Kidney capillary endothelial cell (primary cell): Measurements from ENCODE around the gene ECHDC3.
"Not testable (repeated sequence)": the region's sequence is repeated elsewhere in the genome, so short reads cannot be mapped to it uniquely, and the experiment has no call there.

Source experiments
- DNase-seq: peaks from one replicate; pipeline ENCODE4 v3.0.0-alpha.2; 2018; ENCODE audit warnings: low spot score

The ECHDC3 gene

DNA sequence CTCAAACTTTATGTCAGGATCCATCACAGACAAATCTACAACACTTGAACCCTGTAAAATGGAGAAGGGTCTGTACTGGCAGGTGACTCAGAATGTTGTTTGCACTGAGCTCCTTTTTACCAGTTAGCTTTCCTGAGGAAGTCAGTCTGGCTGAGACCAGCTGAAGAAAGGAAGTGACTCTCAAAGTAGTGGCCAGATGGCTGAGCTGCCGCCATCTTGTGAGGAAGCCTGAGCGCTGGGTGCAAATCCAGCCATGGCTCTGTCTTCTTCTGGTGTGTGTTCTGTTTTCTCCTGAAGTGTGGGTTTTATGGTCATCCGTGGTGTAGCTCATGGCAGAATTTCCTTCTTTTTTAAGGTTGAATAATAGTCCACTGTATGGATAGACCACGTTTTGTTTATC, 25.5 kb upstream of the ECHDC3 start:
- DNase-seq = peak; percentile 5

DNA sequence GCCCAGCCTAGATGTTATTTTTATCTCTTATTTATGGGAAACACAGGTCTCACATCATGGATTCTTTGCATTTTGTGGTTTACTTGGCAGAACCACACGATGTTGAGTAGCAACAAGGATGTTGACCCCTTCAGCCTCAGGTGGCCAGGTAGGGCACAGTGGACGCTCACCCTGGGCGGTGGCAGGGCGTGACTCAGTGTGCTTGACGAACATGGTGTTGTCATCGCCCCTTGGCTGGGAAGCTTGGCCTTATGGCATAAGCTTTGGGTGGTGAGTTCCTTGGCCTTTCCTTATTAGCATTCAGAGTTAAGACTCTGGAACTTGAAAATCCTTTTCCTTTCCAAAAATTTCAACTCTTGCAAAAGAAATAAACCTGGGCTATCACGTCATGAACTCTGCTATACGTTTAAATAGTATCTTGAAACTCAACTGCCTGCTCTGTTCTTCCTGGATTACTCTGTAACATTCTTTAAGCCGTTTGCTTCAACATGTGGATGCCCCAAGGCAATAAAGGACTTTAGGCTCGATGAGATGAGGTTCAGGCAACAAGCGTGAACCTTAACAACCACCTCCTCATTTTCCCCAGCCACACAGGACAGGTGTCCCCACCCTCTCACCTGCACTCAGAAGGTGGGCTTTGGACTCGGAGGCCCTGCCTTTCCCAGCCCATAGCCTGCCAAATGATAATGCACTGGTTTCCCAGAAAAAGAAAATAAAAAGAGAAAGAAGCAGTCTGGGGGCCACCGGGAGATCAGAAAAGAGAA, 22.5 kb upstream of the ECHDC3 start:
- DNase-seq = no peak

DNA sequence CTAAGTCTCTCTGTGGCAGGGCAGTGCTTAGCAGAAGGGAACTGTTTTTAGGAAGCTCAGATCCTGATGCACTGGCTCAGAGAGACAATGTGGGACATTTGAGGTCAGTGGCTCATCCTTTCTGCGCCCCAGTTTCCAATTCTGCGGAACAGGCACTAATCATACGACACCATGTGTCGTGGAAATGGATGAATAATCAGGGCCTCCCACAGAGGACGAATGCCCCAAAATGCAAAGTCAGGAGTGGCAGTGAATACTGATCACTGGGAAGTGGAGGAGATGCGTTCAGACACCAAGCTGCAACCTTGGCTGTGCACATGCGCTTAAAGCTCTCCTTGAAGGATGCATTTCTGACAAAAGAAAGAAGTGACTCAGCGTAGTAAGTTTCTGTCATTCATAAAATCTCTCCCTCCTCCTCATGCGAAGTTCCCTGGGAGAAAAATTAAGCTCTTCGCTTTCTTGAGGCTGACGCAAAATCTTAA, 21.9 kb upstream of the ECHDC3 start:
- DNase-seq = no peak

DNA sequence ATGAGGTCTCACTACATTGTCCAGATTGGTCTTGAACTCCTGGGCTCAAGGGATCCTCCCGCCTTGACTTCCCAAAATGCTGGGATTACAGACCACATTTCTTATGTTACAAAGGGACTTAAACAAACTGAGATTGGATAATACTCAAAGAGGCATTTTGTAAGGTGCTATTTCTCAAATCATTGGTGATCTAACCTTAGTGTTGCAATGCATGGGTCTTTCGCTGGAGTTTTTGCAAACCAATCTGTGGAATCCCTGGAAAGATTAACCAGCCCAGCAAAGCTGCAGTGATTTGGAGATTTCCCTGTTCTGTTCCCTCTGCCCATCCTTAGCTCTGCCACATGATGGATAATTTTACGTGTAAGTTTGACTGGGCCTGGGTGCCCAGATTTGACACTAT, 20.4 kb upstream of the ECHDC3 start:
- no peak for DNase-seq

DNA sequence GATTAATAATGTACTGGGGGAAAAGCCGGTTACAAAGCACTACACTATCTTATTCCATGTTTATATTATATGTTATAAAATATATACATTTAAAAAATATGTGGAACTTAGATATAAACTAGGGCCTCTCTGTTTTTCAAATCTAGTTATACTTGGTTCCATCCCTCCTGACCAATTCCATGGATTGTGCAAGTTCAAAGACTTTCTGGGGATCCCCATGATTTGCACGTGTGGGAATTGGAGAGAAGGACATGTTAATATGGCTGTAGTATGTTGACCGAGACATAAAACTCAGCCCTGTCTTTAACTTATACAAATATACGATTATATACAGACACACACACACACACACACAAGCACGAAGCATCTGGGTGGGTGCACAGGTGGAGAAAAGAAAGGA, 18.8 kb upstream of the ECHDC3 start:
- DNase-seq = no peak

DNA sequence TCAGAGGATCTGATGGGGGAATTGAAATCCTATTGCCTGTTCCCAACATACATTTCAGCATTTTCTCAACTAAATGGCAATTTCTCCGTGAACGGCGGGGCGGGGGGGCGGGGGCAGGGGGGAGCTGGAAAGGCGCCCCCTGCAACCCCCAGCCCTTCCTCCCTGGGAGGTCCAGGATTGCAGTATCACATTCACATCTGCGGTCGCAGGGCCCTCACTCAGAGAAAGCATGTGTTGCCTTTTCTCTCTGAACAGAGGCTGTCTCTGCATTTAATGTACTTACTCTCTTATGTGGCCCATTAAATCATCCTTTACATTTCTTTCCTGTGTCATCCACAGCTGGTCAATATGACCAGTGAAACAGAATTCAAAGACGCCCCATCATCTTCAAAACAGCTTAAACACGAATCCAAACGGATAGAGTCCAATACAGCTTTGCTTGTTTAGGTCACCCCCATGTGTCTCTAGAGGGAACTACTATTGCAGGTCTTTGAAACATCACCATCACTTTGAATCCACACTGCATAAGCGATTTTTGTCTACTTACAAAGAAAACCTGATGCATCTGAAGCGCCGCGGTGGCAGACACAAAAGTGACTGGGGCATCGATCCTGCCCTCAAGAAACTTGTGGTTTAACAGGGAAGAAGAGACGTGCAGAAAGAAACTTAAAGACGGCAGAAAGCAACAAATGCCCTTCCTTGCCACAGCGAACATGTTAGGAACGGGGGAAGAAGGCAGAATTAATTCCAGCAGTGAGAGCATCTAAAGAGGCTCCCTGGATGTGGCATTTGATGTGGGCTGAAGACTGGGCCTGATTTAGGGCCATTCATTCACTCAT, 17.0 kb upstream of the ECHDC3 start:
- peak; percentile 67 for DNase-seq

DNA sequence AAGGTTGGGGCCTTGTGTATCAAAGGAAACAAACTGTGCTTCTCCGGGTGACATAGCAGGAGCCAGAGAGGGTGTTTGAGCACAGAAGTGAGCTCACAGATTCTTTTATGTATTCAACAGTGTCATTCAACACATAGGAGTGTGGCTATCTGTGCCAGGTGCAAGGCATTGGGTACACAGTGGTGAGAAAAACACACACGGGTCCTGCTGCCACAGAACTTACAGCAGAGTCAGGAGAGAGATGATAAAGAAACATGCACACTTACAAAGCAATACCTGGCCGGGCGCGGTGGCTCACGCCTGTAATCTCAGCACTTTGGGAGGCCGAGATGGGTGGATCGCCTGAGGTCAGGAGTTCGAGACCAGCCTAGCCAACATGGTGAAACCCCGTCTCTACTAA, 16.3 kb upstream of the ECHDC3 start:
- no peak for DNase-seq

DNA sequence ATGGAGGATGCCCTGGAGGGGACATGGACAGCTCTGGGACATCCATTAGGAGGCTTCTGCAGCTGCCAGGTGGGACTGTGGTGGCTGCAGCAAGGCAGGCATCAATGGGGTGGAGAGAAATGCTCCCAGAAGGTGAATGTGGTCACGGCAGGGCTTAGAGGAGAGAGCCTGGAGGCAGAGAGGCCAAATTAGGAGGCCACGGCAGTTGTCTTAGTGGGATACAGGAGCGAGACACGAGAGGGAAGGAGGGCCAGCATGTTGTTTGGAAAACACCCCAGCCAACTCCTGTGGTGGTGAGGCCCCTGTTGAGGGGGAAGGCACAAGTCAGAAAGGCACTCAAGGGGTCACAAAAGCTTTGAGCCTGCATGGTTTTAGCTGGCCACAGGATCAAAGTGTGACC, 14.6 kb upstream of the ECHDC3 start:
- DNase-seq = no peak

DNA sequence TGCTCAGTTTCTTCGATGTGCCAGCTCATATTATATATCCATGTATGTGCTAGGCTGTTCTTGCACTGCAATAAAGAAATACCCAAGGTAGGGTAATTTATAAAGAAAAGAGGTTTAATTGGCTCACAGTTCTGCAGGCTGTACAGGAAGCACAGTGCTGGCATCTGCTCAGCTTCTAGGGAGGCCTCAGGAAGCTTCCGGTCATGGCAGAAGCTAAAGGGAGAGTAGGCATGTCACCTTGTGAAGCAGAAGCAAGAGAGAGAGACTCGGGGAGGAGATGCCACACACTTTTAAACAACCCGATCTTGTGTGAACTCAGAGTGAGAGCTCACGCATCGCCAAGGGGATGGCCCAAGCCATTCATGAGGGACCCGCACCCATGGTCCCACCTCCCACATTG, 13.8 kb upstream of the ECHDC3 start:
- no peak for DNase-seq

DNA sequence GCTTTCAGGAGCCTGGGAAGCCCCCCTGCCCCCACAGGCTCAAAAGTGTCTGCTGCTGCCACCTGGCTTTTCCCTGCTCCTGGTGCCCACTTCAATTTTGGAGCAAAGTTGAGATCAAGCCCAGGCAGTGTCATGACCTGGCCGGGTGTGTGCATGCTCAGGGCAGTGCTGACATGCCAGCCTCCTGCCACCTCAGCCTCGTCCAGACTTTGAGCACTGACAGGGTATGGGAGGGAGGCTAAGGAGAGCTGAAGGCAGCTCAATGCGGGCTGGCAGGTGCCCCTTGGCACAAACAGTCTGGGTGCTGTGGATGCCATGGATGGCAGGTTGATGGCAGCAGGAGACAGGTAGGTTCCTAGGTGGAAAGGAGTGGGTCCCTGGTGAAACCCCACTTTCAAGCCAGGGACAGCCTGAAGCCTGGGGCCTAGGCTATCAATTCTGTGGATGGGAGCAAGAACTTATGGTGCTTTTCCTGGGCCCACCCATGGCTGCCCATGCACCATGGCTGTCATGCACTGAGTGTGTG, 12.3 kb upstream of the ECHDC3 start:
- no peak for DNase-seq

DNA sequence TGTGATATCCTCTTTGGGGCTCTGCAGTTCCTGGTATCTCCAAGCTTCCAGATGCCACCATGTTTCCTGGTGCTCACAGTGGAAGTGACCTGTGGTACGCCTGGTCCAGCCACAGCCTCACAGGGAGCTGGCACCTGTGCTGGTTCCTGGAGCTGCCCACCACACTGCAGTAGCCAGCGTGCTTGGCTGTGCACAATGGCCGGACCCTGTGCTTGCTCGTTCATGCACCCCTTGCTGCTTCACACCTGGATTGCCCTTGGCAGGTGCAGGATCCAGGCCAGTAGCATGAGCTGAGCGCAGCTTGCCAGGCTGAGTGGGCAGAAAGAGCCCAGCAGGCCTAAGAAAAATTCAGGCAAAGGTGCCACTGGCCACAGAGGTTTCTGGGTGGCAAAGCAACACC, 11.4 kb upstream of the ECHDC3 start:
- no peak for DNase-seq

DNA sequence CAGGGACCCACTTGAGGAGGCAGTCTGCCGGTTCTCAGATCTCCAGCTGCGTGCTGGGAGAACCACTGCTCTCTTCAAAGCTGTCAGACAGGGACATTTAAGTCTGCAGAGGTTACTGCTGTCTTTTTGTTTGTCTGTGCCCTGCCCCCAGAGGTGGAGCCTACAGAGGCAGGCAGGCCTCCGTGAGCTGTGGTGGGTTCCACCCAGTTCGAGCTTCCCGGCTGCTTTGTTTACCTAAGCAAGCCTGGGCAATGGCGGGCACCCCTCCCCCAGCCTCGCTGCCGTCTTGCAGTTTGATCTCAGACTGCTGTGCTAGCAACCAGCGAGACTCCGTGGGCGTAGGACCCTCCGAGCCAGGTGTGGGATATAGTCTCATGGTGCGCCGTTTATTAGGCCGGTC, 5.4 kb upstream of the ECHDC3 start:
- DNase-seq = not testable (repeated sequence)

DNA sequence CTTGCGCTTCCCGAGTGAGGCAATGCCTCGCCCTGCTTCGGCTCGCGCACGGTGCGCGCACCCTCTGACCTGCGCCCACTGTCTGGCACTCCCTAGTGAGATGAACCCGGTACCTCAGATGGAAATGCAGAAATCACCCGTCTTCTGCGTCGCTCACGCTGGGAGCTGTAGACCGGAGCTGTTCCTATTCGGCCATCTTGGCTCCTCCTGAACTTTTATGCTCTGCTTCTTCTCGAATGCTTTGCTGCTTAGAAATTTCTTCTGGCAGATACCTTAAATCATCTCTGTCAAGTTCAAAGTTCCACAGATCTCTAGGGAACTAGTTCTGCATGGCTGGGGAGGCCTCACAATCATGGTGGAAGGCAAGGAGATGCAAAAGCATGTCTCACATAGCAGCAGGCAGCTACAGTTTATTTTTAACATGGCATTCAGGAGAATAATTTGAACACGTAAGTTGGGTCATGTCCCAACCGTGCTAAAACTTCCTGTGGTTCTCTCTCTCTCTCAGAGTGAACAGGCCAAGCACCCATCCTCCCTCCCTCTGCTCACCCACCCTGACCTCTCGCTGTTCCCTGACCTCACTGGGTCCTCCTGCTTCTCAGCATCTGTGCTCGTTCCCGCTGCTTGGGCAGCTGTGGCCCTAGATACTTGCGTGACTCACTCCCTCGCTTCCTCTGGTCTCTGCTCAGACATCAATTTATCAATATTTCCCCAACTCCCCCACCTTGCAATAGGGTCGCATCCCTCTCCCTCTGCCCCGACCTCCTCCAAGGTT, 4.7 kb upstream of the ECHDC3 start:
- not testable (repeated sequence) for DNase-seq

DNA sequence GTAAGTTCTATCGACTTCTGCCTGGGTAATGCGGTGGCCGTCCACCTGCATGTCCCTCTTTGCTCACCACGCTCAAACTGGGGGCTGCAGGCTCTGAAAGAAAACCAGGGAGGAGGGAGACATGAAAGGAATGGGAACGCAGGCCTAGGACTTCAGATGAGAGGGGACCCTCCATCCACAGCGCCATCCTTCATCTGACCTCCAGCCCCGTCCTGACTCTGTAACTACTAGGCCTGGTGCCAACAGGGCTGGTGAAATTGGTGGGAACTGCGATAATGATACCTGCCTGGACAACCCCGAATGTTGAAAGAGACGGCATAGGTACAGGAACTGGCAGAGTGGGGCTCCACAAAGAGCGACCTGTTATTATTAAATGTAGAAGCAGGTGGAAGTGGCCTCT, 1.3 kb upstream of the ECHDC3 start:
- no peak for DNase-seq

DNA sequence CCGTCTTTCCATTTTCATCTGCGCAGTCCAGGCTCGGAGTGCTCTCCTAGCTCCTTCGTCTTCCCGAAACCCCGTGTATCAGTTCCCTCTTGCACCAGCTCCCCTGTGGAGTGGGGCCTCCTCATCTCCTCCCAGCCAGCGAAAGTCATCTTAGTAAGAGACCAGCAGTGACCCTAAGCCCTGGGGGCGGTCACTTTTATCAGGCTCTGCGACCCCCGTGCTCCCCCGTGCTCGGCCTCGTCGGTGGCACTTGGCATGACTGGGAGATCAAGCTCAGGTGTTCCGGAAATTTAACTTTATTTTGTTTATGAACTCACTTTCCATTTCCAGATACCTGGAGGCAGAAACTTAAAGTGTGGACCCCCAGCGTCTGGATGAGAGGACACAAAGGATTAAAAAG, 574 bp upstream of the ECHDC3 start:
- no peak for DNase-seq

DNA sequence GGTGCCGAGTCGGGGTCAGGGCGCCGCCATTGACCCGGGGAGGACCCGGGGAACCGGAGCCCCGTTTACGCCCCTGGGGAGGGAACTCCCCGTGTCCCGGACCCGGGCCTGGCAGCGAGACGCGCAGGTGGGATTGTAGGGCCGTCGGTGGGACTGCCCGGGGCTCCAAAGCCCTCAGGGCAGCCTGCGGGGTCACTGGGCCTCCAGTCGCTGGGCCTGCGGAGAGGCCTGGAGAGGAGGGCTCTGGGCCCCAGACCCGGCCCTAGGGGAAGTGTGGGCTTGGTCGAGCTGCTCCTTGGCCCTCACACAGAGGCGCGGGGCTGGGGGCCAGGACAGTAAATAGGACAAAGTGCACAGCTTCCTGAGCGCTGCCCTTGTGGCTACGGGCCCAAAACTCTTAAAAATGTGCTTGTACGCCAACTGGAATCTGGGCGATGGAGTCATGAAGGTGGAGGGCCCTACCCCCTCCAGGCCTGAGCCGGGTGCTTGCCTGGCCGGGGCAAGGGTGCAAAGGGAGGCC, 657 bp downstream of the ECHDC3 start:
- no peak for DNase-seq

DNA sequence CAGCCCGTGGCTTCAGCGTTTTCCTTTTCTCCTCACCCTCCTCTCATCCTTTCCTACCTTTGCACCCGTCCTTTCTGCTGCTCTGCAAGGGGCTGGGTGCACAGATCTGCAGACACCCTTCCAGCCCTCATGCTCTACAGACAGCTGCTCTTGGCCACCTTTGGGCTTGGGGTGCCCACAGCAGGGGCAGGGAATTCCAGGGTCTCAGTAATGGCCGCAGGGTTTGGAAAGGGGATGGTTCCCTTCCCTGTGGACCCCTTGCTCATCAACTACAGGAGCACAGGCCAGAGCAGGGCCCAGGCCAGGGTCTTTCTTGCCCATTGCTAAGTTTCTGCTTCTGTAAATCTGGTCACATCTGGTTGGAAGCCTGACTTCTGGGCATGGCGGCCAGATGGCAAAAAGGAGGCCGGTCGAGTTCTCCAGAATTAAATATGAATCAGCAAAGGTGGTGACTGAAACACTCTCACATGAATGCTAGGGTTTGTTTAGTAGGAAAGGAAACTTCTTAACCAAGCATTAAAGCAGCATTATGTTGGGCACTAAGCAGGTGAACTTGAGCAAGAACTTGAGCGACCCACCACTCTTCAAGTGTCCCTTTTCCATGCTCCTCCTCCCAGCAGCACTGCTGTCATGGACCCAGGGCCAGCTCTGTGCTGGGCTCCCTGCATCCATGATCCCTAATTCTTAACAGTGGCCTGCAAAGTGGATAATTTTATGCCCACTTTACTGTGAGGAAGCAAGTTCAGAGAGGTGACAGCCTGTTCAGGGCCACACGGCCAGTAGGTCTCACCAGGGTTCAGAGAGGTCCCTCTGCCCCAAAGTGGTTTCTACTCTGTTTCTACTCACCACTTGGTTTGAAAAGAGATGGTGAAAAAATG, 1.5 kb downstream of the ECHDC3 start:
- DNase-seq = no peak

DNA sequence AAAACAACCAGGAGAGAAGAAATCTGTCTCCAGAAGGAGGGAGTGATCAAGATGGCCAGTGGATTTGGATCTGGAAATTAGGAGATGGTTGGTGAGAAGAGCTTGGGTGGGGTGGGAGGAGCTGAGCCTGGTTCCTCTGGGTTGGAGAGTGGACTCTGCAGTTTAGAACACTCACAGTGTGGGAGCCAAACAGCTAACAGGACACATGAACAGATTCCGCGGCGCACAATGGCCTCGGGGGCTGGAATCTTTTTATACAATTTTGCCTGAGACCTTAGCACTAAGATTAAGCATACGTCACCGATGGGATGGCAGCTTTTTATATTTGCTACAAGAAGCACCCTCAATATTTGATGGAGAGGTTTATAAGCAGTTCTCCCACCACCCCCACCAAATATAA, 2.9 kb downstream of the ECHDC3 start:
- no peak for DNase-seq

DNA sequence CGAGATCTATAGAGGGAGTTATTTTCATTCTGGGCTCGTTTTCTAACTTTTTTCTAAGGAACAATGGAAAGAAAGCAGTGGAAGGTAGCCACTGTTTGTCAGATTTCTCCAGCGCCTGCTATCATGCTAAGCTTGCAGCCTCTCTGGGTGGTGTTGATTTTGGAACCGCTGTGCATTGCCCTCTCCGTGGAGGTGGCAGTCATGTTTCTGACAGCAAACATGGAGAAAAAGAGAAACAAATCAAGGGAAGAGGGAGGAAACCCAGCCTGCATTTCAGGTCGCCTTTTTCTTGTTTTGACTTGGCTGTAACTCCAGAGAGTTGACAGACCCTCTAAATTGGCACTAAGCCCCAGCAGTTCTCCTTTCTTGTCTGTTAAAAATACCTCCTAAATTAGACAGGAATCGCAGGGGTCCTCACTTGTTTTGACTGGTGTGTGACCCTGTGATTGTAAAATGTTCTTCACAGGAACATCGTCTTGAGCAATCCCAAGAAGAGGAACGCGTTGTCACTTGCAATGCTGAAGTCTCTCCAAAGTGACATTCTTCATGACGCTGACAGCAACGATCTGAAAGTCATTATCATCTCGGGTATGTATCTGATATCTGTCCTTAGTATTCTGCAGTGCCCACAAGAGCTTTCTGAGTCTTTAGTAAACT, 4.8 kb downstream of the ECHDC3 start:
- no peak for DNase-seq

DNA sequence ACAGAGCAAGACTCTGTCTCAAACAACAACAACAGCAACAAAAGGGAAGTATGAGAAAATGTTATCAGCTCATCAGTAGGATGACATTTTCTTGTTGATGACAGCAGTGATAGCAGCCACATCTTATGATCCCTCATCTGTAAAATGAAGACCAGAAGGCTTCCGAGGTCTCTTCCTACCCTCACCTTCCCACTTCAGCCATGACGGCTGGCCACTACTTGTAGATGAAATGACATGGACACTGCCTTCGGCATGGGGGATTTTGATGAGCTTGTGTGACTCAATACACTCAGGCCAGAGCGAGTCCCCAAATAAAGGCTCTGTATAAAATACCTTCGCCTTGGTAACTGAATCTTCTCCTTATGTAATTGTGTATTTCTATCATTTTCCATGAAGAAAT, 6.7 kb downstream of the ECHDC3 start:
- no peak for DNase-seq

DNA sequence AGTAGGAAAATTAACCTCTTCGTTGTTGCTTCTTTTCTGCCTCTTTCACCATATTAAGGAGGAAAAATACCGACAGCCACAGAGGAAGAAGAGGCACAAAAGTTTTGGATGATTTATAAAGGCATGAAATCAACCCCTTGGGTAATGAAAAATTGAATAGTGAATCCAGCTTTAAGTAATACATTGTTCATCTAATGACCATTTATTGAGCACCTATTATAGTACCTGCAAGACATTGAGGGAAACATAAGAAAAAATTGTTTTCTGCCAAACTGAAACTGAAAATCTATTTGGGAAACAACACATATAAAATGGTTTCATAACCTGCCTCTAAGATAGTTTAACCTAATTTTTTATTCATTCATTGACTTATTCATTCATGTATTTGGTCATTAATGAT, 8.2 kb downstream of the ECHDC3 start:
- no peak for DNase-seq
